Measurements from ENCODE around the gene GPR143.

Gene GPR143

DNA sequence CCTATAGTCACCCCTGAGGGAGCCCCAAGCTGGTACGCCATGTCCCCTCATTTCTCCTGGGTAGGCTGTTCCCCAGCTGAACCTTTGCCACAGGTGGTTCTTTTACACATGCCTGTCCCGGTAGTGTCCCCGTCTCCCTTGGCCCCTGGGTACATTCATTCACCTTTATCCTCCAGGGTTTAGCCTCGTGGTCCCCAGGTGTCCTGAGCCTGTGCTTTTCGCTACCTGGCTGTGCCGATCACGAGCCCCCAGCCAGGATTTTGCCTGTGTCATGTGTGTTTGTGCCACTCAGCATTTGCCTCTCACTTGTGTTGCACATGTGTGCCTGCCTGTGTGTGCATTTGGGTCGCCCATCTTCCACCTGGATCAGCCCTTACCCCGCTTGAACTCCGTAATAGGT lies 57.6 kb downstream of the GPR143 start:
- no peak for DNase-seq (ENCODE audit: low read depth, low spot score)

DNA sequence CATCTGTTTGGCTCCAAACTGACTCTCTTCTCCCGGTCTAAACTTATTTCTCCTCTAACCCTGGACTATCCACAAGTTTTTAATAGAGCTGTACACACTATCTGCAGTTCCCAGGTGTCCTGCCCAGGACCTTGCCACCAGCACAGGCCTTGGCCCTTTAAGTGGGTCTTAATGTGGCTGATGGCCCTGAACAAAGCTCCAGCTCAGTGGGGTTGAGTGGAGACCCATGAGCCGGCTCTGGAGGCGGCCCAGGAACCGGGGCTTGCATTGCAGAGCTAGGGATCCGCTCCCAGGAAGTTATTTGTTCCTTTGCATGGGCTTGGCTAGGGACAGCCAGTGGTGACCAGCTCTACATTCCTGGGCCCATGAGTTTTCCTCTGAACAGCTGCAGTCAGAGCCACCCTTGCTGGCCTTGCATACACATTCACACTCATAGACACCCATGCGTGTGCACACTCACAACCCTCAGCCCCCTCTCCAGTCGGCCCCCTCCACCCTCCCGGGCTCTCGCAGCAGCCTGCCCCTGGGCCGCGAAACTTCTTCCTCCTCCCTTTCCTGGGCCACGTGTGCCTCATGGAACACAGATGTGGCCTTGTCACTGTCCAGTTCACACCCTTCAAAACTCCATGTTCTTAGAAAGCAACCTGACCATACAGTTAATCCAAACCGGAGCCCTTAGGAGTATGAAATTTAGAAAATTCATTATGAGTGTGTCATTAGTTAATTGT lies 58.2 kb downstream of the GPR143 start:
- DNase-seq (ENCODE audit: low read depth, low spot score): no peak

DNA sequence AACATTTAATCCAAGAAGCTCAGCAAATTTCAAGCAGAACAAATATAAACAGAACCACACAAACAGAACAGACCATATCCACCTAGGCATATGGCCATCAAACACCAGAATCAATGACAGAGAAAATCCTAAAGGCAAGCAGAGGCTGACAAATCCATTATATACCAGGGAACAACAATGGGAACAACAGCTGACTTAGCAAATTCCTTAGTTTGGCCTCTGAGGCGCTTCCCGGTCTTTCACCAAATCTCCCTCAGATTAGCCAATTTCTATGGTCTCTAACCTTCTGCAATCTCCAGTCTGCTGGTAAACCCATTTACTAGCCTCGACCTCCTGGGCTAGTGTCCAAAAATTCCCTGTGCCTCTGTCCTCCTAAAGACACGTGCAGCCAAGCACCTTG lies 59.2 kb downstream of the GPR143 start:
- no peak for DNase-seq (ENCODE audit: low read depth, low spot score)

DNA sequence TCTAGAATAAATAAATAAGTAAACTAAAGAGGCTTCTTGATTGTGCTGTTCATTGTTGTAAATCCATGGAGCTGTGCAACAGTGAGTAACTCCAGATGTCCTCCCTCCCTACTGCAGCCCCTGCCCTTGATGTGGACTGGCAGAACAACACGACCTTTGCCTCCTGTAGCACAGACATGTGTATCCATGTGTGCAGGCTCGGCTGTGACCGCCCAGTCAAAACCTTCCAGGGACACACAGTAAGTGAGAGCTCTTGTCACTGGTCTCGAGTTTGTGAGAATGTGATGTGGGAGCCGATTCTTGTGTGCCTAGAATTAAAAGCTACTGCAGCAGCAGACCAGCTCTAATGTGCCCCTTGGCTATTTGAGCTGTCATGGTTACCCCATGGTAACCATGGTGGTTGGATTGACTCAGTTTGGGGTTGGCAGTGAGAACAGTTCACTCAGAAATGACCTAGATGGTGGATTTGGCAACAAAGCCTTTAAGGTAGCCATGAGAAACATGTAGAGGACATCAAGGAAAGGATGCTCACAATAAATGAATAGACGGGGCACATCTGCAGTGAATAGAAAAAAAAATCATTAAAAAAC lies 60.7 kb downstream of the GPR143 start:
- DNase-seq (ENCODE audit: low read depth, low spot score): no peak

DNA sequence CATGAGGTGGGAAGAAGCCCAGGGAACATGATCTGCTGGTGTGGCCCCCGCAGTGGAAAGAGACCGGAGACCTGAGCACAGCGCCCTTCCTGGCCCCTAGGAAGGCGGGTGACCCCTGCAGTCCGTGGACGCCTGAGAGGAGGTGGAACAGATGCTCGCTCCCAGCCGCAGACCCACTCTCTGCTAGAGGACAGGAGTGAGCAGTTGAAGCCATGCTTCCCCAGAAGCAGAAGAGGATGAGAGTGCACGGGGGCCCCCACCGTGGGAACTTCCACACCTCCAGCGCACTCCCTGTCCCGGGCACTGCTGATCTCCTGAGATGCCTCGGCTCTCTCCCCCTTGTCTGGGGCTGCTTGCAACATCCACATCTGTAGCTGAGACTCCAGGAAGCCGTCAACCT lies 62.2 kb downstream of the GPR143 start:
- no peak for DNase-seq (ENCODE audit: low read depth, low spot score)

DNA sequence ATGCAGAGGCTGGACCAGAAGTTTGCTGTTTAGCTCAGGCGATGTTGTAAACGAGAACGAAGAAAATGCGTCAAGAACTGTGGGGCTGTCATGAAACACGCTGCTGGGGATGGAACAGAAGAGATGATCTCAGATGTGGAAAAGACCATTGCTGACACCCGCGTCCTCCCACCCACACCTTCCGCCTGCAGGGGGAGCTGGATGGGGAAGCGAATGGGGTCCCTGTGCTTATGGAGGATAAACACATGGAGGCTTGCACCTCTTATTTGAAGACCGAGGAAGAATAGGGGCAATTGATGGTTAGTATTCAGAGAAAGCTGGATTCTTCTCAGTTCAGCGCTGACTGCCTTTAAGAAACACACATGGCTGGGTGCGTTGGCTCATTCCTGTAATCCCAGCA lies 63.9 kb downstream of the GPR143 start:
- no peak for DNase-seq (ENCODE audit: low read depth, low spot score)

DNA sequence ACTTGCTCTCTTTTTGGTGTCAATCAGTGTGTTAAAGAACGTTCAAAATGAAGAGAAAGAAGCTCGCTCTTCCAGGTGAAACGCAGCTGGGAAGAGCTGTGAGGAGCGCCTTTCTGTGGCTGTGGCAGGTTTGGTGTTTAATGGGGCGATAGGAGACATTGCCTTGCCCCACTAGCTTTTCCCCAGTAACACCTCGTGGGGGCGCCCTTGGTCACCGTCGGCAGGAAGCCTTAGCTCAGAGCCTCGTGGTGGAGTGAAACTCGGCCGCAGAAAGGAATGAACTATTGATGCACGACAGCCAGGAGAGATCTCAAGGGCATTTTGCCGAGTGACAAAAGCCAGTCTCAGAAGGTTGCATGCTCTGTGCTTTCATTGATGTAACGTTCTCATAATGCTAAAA lies 65.1 kb downstream of the GPR143 start:
- no peak for DNase-seq (ENCODE audit: low read depth, low spot score)

DNA sequence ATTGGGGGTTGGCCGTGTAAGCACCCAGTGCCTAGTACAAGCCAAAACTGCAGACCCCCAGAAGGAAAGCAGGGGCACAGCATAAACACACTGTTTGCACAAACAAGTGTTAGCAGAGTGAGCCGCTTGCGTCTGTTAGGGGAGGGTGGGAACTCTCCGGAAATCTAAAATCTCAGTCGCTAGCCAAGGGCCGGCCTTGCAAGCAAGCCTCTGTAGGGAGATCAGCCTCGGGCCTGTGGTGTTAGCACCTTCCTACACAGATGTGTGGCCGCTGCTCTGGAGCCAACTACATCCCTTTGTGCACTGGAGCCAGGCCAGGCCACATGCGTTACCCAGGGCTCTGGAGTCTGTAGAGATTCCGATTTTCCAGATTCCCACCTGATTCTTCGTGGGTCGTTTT lies 67.1 kb downstream of the GPR143 start:
- DNase-seq (ENCODE audit: low read depth, low spot score): no peak

DNA sequence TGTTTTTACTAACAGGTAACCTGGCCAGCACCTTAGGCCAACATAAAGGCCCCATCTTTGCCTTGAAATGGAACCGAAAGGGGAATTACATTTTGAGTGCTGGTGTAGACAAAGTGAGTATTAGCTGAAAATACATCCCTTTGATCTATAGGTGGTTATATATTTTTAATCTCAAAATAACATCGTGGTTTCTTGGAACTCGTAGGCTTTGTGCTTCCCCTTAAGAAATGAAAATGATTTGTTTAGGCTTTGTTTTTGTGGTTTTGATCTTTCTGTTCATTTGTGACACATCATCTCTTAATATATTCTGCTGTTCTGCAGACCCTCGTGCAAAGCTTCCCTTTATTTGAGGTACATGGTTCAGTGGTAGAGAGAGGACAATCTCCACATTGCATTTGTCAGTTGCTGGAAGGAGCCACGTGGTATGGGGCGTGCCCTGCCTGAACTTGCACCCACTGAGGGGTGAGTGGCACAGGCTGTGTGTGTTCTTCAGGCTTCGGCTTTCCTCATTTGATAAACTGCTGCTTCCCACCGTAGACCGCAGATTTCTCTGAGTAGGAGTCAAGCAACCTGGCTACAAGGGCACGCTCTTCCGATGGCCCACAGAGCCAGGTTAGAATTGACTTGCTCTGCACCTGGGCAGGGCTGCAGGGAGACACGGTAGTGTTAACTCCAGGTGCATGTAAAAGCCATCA lies 72.2 kb downstream of the GPR143 start:
- no peak for DNase-seq (ENCODE audit: low read depth, low spot score)

DNA sequence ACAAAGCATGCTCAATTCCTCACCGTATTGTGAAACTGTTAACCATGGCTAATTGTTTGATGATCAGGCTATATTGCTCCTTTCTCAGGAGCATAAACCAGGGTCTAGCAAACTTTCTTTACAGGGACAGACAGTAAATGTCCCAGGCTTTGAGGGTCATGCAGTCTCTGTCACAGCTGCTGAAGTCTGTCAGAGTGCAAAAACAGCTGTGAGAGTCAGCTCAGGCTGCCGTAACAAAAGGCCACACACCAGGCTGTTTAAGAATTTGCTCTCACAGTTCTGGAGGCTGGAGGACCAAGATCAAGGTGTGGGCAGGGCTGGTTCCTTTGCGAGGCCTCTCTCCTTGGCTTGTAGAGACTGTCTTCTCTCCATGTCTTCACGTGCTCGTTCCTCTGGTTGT lies 75.6 kb downstream of the GPR143 start:
- no peak for DNase-seq (ENCODE audit: low read depth, low spot score)

DNA sequence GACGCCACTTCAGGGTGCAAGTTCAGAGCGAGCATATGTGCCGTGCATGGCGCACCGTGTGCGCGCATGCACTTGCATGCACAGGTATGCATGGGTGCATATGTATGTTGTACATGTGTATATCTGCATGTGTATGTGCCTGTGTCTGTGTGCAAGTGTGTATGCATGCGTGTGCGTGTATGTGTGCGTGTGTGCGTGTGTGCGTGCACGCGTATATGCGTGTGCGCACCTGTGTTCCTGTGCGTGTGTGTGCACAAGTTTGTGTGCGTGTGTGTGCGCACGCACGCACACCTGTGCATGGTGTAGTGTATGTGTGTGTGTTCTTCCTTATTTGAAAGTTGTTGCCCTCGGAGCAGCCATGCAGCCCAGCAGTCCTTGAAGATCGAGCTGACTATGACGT lies 76.8 kb downstream of the GPR143 start:
- no peak for DNase-seq (ENCODE audit: low read depth, low spot score)

DNA sequence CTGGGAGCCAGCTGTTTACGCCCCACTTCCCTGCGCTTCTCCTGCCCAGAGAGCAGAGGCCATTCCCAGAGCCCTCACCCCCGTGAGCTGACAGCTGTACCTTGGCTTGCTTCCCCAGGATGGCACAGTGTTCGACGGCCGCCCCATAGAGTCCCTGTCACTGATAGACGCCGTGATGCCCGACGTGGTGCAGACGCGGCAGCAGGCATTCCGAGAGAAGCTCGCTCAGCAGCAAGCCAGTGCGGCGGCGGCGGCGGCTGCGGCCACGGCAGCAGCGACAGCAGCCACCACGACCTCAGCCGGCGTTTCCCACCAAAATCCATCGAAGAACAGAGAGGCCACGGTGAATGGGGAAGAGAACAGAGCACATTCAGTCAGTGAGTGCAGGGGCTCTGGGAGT lies 77.7 kb downstream of the GPR143 start:
- DNase-seq (ENCODE audit: low read depth, low spot score): no peak

DNA sequence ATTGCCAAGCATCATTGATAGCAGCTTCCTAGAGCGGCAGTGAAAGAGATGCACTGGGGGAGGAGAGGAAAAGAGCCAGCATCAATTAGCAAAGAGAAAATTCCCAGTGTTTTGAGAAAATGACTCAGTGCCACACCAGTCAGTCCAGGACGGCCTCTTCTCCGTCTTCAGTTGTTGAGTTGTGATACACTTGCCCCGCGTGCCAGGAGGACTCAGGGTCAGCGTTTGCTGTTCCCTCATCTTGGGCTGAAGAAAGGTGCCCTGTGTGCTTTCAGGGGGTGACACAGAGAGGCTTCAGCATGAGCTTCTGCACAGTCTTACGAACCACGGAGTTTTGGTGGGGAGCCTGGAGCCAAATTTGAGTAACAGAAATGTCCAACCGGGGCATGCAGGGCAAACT lies 82.3 kb downstream of the GPR143 start:
- no peak for DNase-seq (ENCODE audit: low read depth, low spot score)

DNA sequence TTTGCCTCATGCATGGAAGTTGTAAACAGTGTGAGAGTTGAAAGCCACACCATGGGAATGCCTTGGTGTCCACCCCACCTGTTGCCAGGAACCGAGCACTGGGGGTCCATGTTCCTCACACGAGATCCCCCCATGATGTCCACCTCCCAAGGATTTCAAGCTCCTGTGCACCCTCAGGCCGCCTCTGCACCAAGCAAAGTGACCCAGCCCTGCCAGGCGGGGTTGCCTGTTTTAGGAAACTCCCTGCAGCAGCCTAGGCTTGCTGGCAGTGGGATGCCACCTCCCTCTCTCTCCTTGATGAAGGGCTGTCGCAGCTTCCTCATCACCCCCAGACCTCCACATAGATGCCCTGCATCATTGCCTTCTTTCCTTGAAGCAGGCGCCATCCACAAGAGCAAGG lies 82.8 kb downstream of the GPR143 start:
- no peak for DNase-seq (ENCODE audit: low read depth, low spot score)

DNA sequence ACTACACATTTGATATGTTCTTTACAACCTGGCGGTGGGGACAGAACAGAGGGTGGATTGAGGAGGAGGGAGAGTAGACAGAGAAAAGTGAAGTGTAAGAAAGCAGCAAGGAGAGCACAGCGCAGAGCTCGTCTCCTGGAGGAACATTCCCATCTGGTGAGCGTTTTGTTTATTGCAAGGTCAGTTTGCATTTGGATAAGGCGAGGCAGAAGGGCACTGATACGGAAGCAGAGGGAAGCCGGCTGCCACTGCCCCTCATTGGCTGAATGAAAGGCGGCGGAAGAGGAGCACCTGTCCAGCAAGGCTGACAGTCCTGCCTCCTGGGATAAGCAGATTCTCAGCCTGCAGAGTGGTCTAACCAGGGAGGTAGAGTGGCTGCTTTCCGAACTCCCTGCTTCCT lies 83.2 kb downstream of the GPR143 start:
- DNase-seq (ENCODE audit: low read depth, low spot score): no peak

DNA sequence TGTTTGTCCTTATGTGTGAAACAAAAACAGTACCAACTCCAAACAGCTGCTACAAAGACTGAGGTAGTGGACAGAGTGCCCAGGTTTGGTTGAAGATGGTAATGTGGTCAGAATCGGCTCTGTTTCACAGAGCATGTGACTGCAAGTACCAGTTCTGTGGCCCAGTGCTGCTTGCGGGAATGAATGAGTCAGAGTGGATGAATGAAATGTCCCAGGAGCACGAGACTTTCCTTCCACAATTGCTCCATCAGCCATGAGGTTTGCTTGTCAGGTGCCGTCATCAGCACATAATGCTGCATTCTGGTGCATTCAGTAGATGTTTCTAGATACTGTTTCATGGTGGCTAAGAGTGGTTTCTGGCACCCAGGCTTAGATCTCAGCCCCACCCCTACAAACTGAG lies 84.2 kb downstream of the GPR143 start:
- DNase-seq (ENCODE audit: low read depth, low spot score): no peak

DNA sequence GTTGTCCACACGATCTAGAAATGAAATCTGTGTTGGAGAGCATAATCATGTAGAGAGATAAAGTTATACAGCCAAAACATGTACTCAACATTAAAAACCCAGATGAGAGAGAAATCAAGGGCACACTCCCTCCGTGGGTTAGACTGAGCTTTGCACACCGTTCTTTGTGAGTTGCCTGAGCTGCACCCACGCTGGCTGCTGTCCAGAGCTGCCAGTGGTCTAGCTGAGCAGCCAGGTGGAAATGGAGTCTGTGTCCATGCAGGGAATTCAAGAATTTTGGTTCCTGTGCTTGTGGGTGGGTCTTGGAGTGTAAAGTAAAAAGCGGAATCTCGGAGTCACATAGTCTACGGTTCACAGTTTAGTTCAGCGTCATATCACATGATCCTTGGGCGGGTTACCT lies 84.6 kb downstream of the GPR143 start:
- no peak for DNase-seq (ENCODE audit: low read depth, low spot score)

DNA sequence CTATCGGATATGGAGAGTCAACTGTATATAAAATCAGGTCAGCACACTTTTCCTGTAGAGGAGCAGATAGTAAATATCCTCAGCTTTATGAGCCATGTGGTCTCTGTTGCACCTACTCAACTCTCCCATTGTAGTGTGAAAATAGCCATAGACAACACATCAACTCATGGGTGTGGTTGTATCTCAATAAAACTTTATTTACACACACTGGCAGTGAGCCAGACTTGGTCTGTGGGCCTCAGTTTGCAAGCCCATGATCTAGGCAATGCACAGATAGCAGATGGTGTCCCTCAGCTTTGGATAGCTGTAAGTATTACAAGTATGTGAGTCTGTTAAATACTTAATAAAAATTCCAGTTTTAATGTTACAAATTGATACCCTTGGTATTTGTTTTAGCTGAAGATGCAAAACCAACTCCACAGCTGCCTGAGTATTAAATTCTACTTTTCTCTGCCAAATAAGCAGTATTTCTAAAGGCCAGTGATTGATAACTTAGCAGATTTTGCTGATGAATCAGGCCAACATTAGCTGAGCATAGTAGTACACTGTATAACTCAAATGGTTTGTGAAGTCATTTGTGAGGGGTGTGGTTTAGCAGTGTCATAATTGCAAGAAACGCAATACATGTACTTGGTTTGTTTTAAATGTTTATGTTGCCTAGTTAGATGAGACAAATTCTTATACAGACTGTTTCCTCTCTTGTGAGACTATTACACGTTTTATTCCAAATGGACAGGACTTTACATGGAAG lies 87.3 kb downstream of the GPR143 start:
- DNase-seq (ENCODE audit: low read depth, low spot score): no peak

DNA sequence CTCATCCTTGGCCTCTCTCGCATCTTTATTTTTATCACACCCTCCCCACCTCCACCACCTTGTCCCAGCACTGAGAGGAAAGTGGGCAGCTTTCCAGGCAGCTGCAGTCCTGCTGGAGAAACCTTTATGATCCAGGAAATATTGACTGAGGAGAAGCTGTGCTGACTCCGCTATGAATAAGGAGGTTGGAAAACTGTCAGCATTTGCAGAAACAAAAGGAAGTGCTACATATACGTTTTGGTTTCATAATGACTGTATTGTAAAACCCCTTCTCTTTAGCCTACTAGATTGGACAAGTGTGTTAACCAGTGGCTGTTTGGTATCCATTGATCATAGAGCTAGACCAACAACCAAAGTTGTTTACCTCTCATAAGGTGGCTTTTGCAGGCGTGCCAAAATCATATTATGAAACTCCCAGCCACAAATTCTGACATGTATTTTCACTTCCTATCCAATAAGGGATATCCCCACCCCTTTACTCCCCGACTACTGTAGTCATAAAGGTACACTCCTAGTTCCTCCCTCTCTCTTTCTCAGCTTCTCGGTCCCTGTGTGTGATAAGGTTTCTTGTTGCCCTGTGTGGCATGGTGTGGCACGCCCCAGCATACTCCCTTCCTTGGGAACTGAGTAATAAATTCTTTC lies 88.4 kb downstream of the GPR143 start:
- DNase-seq (ENCODE audit: low read depth, low spot score): no peak

DNA sequence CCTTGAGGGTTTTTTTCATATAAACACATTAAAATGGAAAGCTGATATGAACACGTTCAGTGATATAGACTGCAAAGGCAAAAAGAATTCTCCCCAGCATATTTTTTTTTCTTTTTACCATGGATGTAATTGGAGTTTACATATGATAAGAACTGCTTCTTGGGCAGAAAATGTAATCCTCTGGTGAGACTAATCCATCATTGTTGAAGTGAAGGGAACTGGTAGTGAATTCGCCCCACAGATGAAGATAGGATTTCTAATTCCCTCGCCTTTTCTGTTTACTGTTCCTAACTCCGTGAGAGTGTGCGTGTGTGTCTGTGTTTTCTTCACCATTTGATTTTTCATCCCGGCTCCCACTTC lies 88.9 kb downstream of the GPR143 start:
- no peak for DNase-seq (ENCODE audit: low read depth, low spot score)

DNA sequence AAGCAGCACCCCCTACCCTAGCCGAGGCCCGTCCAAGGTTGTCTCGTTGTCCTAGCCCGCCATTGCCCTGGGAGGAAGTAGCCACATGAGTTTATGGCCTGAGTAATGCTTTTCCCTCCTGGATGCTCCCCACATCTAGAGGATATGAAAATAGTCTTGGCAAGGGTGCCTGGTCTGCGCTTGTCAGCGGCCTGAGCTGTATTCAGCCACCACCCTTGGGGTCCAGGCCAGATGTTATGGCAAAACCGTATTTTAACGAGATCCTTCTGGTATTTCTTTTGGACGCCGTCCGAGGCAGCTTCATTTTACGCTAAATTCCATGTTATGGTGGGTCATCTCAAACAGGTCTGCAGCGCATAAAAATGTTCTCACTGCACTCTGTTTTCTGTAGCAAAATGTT lies 89.3 kb downstream of the GPR143 start:
- DNase-seq (ENCODE audit: low read depth, low spot score): no peak
